ENCODE data around the gene HOXB2.
A peak's percentile ranks its signal among the peaks of the same experiment; 100 is the strongest.

HOXB2 gene

DNA sequence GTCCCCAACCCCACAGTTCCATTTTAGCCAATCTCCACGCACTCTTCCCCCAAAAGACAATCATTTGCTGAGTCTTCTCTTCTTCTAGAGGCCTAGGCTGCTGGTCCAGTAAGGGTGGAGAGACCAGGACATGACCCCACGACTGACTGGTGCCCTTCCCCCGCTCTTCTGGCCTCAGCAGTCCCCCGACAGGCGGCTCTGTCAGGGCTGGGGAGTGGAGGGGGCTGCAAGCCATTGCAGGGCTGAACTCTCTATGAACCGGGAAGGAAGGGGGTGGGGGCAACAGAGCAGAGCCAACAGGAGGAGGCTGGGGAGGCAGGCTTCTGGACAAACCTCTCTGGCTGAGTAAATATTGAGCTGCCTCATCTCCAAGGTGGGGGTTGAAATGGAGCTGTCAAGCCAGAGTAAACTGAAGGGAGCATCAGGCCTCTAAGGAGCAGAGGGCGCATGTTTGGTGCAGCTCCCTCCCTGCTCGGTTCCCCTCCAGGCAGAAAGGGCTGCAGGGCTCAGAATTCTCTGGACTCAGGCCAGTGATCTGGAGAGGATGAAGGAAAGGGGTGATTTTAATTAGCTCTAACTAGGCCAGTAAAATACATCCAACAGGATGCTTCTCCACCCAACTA lies 22.8 kb downstream of the HOXB2 start (continued):
- TF ChIP-seq, protein P1, sequence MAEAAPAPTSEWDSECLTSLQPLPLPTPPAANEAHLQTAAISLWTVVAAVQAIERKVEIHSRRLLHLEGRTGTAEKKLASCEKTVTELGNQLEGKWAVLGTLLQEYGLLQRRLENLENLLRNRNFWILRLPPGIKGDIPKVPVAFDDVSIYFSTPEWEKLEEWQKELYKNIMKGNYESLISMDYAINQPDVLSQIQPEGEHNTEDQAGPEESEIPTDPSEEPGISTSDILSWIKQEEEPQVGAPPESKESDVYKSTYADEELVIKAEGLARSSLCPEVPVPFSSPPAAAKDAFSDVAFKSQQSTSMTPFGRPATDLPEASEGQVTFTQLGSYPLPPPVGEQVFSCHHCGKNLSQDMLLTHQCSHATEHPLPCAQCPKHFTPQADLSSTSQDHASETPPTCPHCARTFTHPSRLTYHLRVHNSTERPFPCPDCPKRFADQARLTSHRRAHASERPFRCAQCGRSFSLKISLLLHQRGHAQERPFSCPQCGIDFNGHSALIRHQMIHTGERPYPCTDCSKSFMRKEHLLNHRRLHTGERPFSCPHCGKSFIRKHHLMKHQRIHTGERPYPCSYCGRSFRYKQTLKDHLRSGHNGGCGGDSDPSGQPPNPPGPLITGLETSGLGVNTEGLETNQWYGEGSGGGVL (tag by site-specific recombination; IDR thresholded peaks at IDR 0.05): peak; percentile 85
- TF ChIP-seq ZNF658 (tag by site-specific recombination; IDR thresholded peaks at IDR 0.05) (no peak), WT1 (tag by site-specific recombination; IDR thresholded peaks at IDR 0.05) (peak; percentile 55), OSR2 (tag by site-specific recombination; IDR thresholded peaks at IDR 0.05) (0 out of 2 replicates have a peak, but pooled peaks have one; percentile 30)

DNA sequence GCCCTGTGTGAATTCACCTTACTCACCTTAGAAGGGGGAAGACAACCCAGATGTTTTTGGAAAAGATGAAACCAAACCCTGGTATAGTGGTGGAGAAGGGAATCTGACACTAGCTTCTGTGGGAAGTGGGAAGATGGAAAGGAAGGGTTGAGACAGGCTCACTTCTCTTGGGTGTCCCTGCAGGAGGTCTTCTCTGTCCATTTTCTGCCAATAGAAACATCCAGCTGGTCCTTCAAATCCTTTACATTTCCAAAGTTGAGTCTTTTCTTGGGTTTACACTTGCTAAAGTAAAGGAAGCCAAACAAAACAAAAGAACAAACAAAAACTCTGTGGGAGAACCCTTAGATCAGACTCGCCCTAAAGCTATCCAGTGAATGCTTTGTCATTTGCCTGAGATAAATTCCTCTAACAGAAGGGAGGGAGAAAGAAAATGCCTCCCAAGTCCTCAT lies 24.3 kb downstream of the HOXB2 start:
- CTCF ChIA-PET: interaction anchor here (0.6 to 2.0 kb wide), 4 partner anchors 9 to 62 kb away, joined by 3 to 7 read pairs (median 4); no protein-coding TSS in a partner anchor
- no peak overlapping the region for H3K27ac ChIP-seq (ENCODE audit: extremely low read depth, low read depth, low read length)
- POLR2A ChIA-PET: interaction anchor here (0.6 to 1.3 kb wide), 4 partner anchors 14 to 23 kb away, joined by 3 to 5 read pairs (median 4); no protein-coding TSS in a partner anchor

DNA sequence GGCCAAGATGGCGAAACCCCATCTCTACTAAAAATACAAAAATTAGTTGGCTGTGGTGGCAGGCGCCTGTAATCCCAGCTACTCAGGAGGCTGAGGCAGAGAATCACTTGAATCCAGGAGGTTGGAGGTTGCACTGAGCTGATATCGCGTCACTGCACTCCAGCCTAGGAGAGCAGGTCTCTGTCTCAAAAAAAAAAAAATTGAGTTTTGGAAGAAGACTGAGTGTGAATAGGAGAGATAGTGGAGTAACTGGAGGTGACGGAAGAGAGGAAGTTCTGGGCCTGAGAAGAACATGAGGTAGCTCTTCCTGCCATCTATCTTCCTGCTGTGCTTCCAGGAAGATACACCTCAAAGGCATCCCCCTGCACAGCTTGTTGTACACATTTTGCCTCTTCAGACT lies 25.5 kb downstream of the HOXB2 start:
- Histone ChIP-seq H3K4me1 (ENCODE audit: control insufficient read depth, insufficient read depth, low read length) (peaks cover 18% of the 10 kb centered on the region), H3K27ac (ENCODE audit: extremely low read depth, low read depth, low read length) (no peak overlapping the region), H3K4me3 (ENCODE audit: low read depth, low read length) (no peak overlapping the region), H3K36me3 (ENCODE audit: control insufficient read depth in 2 of 2, insufficient read depth in 1 of 2, low read length in 2 of 2) (no peaks in the 10 kb centered on the region), H3K9me3 (ENCODE audit: control insufficient read depth, insufficient read depth, low read depth, low read length) (no peaks in the 10 kb centered on the region)
- POLR2A ChIA-PET: no interaction called here
- CTCF ChIA-PET: interaction anchor here (0.5 to 2.0 kb wide), 3 partner anchors 13 to 436 kb away, joined by 3 to 9 read pairs (median 5); no protein-coding TSS in a partner anchor
- TF ChIP-seq ZNF596 (tag by site-specific recombination; IDR thresholded peaks at IDR 0.05) (no peak), ZNF155 (tag by site-specific recombination; IDR thresholded peaks at IDR 0.05) (no peak), PRDM1 (tag by site-specific recombination; IDR thresholded peaks at IDR 0.05) (no peak), ZNF37A (tag by site-specific recombination; IDR thresholded peaks at IDR 0.05) (no peak), ZNF529 (tag by site-specific recombination; IDR thresholded peaks at IDR 0.05; ENCODE audit: insufficient replicate concordance) (no peak), FEZF1 (tag by site-specific recombination; IDR thresholded peaks at IDR 0.05) (no peak), ZNF416 (tag by site-specific recombination; IDR thresholded peaks at IDR 0.05) (no peak), ZNF530 (tag by site-specific recombination; IDR thresholded peaks at IDR 0.05; ENCODE audit: low read depth) (no peak), ZNF121 (tag by site-specific recombination; IDR thresholded peaks at IDR 0.05) (no peak), EGR2 (tag by site-specific recombination; IDR thresholded peaks at IDR 0.05; ENCODE audit: low read depth) (no peak)
- TF ChIP-seq, protein P2, sequence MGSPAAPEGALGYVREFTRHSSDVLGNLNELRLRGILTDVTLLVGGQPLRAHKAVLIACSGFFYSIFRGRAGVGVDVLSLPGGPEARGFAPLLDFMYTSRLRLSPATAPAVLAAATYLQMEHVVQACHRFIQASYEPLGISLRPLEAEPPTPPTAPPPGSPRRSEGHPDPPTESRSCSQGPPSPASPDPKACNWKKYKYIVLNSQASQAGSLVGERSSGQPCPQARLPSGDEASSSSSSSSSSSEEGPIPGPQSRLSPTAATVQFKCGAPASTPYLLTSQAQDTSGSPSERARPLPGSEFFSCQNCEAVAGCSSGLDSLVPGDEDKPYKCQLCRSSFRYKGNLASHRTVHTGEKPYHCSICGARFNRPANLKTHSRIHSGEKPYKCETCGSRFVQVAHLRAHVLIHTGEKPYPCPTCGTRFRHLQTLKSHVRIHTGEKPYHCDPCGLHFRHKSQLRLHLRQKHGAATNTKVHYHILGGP (tag by site-specific recombination; IDR thresholded peaks at IDR 0.05): no peak
- TF ChIP-seq, protein P3, sequence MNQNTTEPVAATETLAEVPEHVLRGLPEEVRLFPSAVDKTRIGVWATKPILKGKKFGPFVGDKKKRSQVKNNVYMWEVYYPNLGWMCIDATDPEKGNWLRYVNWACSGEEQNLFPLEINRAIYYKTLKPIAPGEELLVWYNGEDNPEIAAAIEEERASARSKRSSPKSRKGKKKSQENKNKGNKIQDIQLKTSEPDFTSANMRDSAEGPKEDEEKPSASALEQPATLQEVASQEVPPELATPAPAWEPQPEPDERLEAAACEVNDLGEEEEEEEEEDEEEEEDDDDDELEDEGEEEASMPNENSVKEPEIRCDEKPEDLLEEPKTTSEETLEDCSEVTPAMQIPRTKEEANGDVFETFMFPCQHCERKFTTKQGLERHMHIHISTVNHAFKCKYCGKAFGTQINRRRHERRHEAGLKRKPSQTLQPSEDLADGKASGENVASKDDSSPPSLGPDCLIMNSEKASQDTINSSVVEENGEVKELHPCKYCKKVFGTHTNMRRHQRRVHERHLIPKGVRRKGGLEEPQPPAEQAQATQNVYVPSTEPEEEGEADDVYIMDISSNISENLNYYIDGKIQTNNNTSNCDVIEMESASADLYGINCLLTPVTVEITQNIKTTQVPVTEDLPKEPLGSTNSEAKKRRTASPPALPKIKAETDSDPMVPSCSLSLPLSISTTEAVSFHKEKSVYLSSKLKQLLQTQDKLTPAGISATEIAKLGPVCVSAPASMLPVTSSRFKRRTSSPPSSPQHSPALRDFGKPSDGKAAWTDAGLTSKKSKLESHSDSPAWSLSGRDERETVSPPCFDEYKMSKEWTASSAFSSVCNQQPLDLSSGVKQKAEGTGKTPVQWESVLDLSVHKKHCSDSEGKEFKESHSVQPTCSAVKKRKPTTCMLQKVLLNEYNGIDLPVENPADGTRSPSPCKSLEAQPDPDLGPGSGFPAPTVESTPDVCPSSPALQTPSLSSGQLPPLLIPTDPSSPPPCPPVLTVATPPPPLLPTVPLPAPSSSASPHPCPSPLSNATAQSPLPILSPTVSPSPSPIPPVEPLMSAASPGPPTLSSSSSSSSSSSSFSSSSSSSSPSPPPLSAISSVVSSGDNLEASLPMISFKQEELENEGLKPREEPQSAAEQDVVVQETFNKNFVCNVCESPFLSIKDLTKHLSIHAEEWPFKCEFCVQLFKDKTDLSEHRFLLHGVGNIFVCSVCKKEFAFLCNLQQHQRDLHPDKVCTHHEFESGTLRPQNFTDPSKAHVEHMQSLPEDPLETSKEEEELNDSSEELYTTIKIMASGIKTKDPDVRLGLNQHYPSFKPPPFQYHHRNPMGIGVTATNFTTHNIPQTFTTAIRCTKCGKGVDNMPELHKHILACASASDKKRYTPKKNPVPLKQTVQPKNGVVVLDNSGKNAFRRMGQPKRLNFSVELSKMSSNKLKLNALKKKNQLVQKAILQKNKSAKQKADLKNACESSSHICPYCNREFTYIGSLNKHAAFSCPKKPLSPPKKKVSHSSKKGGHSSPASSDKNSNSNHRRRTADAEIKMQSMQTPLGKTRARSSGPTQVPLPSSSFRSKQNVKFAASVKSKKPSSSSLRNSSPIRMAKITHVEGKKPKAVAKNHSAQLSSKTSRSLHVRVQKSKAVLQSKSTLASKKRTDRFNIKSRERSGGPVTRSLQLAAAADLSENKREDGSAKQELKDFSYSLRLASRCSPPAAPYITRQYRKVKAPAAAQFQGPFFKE (tag by site-specific recombination; IDR thresholded peaks at IDR 0.05; ENCODE audit: borderline replicate concordance): no peak
- TF ChIP-seq, protein P4, sequence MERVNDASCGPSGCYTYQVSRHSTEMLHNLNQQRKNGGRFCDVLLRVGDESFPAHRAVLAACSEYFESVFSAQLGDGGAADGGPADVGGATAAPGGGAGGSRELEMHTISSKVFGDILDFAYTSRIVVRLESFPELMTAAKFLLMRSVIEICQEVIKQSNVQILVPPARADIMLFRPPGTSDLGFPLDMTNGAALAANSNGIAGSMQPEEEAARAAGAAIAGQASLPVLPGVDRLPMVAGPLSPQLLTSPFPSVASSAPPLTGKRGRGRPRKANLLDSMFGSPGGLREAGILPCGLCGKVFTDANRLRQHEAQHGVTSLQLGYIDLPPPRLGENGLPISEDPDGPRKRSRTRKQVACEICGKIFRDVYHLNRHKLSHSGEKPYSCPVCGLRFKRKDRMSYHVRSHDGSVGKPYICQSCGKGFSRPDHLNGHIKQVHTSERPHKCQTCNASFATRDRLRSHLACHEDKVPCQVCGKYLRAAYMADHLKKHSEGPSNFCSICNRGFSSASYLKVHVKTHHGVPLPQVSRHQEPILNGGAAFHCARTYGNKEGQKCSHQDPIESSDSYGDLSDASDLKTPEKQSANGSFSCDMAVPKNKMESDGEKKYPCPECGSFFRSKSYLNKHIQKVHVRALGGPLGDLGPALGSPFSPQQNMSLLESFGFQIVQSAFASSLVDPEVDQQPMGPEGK (tag by site-specific recombination; IDR thresholded peaks at IDR 0.05): no peak

More for the DNA sequence above, 24.3 kb downstream of the HOXB2 start:
- TF ChIP-seq RBAK (tag by site-specific recombination; IDR thresholded peaks at IDR 0.05): no peak
- TF ChIP-seq OSR2 (tag by site-specific recombination; IDR thresholded peaks at IDR 0.05): peak; percentile 23; the same call in 1 of the 2 replicates
- TF ChIP-seq WT1 (tag by site-specific recombination; IDR thresholded peaks at IDR 0.05): 0 out of 2 replicates have a peak, but pooled peaks have one; percentile 12
- peak; percentile 95 for TF ChIP-seq GLIS1 (tag by site-specific recombination; IDR thresholded peaks at IDR 0.05)
- TF ChIP-seq MYNN (tag by site-specific recombination; IDR thresholded peaks at IDR 0.05; ENCODE audit: borderline replicate concordance): no peak
- peak; percentile 37; the same call in 1 of the 2 replicates for TF ChIP-seq FEZF1 (tag by site-specific recombination; IDR thresholded peaks at IDR 0.05)
- TF ChIP-seq, protein P5, sequence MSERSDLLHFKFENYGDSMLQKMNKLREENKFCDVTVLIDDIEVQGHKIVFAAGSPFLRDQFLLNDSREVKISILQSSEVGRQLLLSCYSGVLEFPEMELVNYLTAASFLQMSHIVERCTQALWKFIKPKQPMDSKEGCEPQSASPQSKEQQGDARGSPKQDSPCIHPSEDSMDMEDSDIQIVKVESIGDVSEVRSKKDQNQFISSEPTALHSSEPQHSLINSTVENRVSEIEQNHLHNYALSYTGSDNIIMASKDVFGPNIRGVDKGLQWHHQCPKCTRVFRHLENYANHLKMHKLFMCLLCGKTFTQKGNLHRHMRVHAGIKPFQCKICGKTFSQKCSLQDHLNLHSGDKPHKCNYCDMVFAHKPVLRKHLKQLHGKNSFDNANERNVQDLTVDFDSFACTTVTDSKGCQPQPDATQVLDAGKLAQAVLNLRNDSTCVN (tag by site-specific recombination; optimal IDR thresholded peaks at IDR 0.05): no peak
- H3K36me3 ChIP-seq (ENCODE audit: control insufficient read depth in 2 of 2, insufficient read depth in 1 of 2, low read length in 2 of 2): no peaks in the 10 kb centered on the region
- no peak overlapping the region for H3K4me3 ChIP-seq (ENCODE audit: low read depth, low read length)
- H3K9me3 ChIP-seq (ENCODE audit: control insufficient read depth, insufficient read depth, low read depth, low read length): no peaks in the 10 kb centered on the region
- H3K4me1 ChIP-seq (ENCODE audit: control insufficient read depth, insufficient read depth, low read length): peaks cover 18% of the 10 kb centered on the region
